OCI-LY7 (cell line): ENCODE results near the gene B3GAT1. TPM values are rescaled to one million over a fixed set of nuclear protein-coding genes. Genes with fewer than 3 reads are reported as not detected.

Experiments
- BruUV-seq: library from RNA; stranded (reverse); fragments of 400-500 nt; replicated peaks from 2 replicates; lab custom pipeline; 2021; lab: Mats Ljungman, UMichigan
- CTCF ChIA-PET: fragments of 300-600 bp; sonication (Branson Sonifier 250); formaldehyde crosslinking; loops from one replicate; lab custom pipeline; 2022; ENCODE audit warnings: antibody characterized with exemption; ENCODE audit not compliant: unreplicated experiment; lab: Charles Lee
- POLR2A ChIA-PET: fragments of 300-600 bp; sonication (Branson Sonifier 250); formaldehyde crosslinking; loops from one replicate; lab custom pipeline; 2022; ENCODE audit warnings: antibody characterized with exemption; lab: Charles Lee
- DNase-seq: peaks from one replicate; pipeline ENCODE4 v3.0.0-alpha.2; 2015; ENCODE audit warnings: low spot score
- H2AFZ ChIP-seq: fragments of 200-600 bp; sonication (generic), shearing (Covaris generic); 2 replicates; pipeline ENCODE4 v1.6.1; 2014; ENCODE audit warnings: mild to moderate bottlenecking, antibody characterized with exemption, low read length, moderate library complexity
- H3K27ac ChIP-seq: fragments of 200-600 bp; sonication (generic); 2 replicates; pipeline ENCODE4 v1.5.1; 2014; ENCODE audit warnings: mixed run types, low read depth, mild to moderate bottlenecking, moderate library complexity, low read length, inconsistent platforms; ENCODE audit not compliant: poor library complexity, severe bottlenecking
- H3K36me3 ChIP-seq: fragments of 200-600 bp; sonication (generic); 2 replicates; pipeline ENCODE4 v1.6.1; 2014; ENCODE audit warnings: mild to moderate bottlenecking, antibody characterized with exemption, low read length, moderate library complexity, mixed read lengths; ENCODE audit not compliant: insufficient read depth
- H3K4me1 ChIP-seq: fragments of 200-600 bp; sonication (generic); 2 replicates; pipeline ENCODE4 v1.5.1; 2014; ENCODE audit warnings: mild to moderate bottlenecking, low read length; ENCODE audit not compliant: insufficient read depth, poor library complexity, severe bottlenecking
- H3K4me2 ChIP-seq: fragments of 200-600 bp; sonication (generic); 2 replicates; pipeline ENCODE4 v1.6.1; 2014; ENCODE audit warnings: mild to moderate bottlenecking, low read length
- H3K4me3 ChIP-seq: fragments of 200-600 bp; sonication (generic); 2 replicates; pipeline ENCODE4 v1.5.1; 2014; ENCODE audit warnings: mild to moderate bottlenecking, low read depth, low read length; ENCODE audit not compliant: poor library complexity, severe bottlenecking
- H3K79me2 ChIP-seq: fragments of 200-600 bp; sonication (generic); 2 replicates; pipeline ENCODE4 v1.6.1; 2016; ENCODE audit warnings: low read depth, mild to moderate bottlenecking, low read length, moderate library complexity, mixed read lengths; ENCODE audit not compliant: insufficient read depth
- H3K9me2 ChIP-seq: fragments of 200-600 bp; sonication (generic); 2 replicates; pipeline ENCODE4 v1.6.1; 2016; ENCODE audit warnings: mild to moderate bottlenecking, low read length, mixed read lengths; ENCODE audit not compliant: insufficient read depth
- H3K9me3 ChIP-seq: fragments of 200-600 bp; sonication (generic); 2 replicates; pipeline ENCODE4 v1.6.1; 2014; ENCODE audit warnings: mild to moderate bottlenecking, mixed run types, low read length, mixed read lengths
- H4K20me1 ChIP-seq: fragments of 200-600 bp; sonication (generic); 2 replicates; pipeline ENCODE4 v1.6.1; 2014; ENCODE audit warnings: mild to moderate bottlenecking, antibody characterized with exemption, low read length, moderate library complexity, mixed read lengths; ENCODE audit not compliant: insufficient read depth
- EZH2phosphoT487 ChIP-seq: fragments of 200-600 bp; sonication (generic); IDR thresholded peaks from 2 replicates; pipeline ENCODE4 v1.6.1; 2018; ENCODE audit warnings: low read depth, borderline replicate concordance, mild to moderate bottlenecking, mixed run types, antibody characterized with exemption, low read length, moderate library complexity, mixed read lengths
- intact Hi-C: fragments of 100-400 bp; cut with micrococcal nuclease; formaldehyde crosslinking; loops from one replicate; pipeline ENCODE4 v1.10.0; 2022; ENCODE audit not compliant: unreplicated experiment
- total RNA-seq, 2 experiments: library from RNA; depleted of rRNA in 1 of 2; stranded (reverse); fragments of >200 nt in 1 of 2; shearing (Covaris generic) in 1 of 2; gene quantifications; 2 replicates each; pipeline ENCODE4 v1.2.3, GENCODE V29; 2014 to 2022
- TF ChIP-seq, protein P1 (sequence below): fragments of 200-600 bp; sonication (generic); conservative IDR thresholded peaks from 2 replicates; pipeline ENCODE4 v1.5.1; 2014; ENCODE audit warnings: mild to moderate bottlenecking, antibody characterized with exemption, low read length, moderate library complexity, mixed read lengths

The B3GAT1 gene
- total RNA-seq, 2 experiments from 2014 or later, result not detected

DNA sequence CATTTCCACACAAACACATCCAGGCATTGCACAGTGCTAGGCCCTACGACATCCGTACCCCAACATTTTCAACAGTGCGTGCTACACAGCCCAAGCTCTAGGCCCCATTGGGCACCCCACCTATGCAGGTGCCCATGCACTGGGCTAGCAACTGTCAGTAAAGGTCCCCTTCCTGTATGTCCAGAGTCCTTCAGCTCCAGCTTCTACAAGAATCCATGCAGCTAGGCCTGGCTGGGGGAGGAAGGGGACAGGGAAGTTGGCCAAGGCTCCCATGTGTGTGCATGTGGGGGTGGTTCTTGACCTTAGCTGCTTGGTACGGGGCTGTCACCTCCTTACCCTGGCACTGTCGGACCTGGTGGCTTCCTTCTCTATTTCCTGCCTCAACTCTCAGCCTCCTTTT lies 1.3 kb downstream of the B3GAT1 start:
- Histone ChIP-seq H3K79me2 (no peaks in the 10 kb centered on the region), H3K4me1 (no peaks in the 10 kb centered on the region), H3K4me2 (no peak overlapping the region), H4K20me1 (no peaks in the 10 kb centered on the region), H3K4me3 (no peak overlapping the region), H3K36me3 (no peaks in the 10 kb centered on the region), H3K9me3 (no peaks in the 10 kb centered on the region), H2AFZ (no peak overlapping the region), H3K9me2 (no peaks in the 10 kb centered on the region), H3K27ac (no peak overlapping the region)
- BruUV-seq, result no TSS peak
- no peak for DNase-seq
- POLR2A ChIA-PET, result interaction anchor here (0.6 kb wide), 1 partner anchor 236 kb away, joined by 3 read pairs; no protein-coding TSS in a partner anchor
- TF ChIP-seq EZH2phosphoT487, result no peak
- TF ChIP-seq, protein P1, sequence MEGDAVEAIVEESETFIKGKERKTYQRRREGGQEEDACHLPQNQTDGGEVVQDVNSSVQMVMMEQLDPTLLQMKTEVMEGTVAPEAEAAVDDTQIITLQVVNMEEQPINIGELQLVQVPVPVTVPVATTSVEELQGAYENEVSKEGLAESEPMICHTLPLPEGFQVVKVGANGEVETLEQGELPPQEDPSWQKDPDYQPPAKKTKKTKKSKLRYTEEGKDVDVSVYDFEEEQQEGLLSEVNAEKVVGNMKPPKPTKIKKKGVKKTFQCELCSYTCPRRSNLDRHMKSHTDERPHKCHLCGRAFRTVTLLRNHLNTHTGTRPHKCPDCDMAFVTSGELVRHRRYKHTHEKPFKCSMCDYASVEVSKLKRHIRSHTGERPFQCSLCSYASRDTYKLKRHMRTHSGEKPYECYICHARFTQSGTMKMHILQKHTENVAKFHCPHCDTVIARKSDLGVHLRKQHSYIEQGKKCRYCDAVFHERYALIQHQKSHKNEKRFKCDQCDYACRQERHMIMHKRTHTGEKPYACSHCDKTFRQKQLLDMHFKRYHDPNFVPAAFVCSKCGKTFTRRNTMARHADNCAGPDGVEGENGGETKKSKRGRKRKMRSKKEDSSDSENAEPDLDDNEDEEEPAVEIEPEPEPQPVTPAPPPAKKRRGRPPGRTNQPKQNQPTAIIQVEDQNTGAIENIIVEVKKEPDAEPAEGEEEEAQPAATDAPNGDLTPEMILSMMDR, result no peak
- intact Hi-C loops, result no loop called here
- CTCF ChIA-PET, result no interaction called here

DNA sequence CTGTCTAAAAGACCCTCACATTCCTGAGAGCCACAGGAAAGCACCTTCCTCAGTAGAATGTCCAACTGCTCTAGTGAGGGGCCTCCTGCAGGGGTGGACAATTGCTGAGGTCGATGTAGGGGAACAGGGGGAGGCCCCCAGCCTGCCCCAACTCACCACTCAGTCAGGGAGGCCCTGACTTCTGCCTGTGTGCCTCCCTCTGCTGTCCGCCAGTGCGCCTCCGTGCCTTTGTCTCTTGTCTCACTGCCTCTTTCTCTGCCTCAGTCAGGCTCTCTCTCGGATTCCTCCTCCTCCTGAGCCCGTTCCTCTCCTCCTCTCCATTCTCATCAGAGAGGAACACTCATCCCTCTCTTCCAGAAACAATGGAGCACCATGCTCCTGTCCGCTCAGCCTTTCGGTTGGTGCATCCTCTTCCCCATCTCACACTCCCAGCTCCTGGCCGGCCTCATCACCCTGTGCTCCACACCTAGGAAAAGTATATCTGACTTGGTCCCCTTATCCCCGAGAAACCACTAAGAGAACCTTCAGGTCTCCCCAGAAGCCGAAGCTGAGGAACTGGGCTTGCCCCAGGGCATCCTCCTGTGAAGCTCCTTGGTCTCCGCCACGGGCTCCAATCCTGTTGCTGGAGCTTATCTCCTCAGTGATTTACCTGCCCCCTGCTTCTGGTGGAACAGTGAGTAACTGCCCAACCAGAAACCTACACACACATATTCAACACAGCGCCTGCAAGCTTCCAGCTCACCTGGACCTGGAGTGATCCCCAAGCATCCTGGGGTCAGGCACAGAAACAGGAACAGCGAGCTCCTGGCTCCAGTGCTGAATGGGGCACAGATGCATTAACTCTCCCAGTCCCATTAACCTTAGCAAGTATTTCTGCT lies 2.3 kb downstream of the B3GAT1 start:
- TF ChIP-seq, protein P1, result no peak
- TF ChIP-seq EZH2phosphoT487, result no peak
- ChIA-PET CTCF (no interaction called here), POLR2A (interaction anchor here (0.6 kb wide), 1 partner anchor 1754 kb away, joined by 4 read pairs; no protein-coding TSS in a partner anchor)
- no TSS peak for BruUV-seq
- H3K4me2 ChIP-seq, result no peak overlapping the region
- no peaks in the 10 kb centered on the region for H3K36me3 ChIP-seq
- H3K9me3 ChIP-seq, result no peaks in the 10 kb centered on the region
- DNase-seq, result no peak
- no peak overlapping the region for H3K27ac ChIP-seq
- no peaks in the 10 kb centered on the region for H3K79me2 ChIP-seq
- no peaks in the 10 kb centered on the region for H4K20me1 ChIP-seq
- no peak overlapping the region for H3K4me3 ChIP-seq
- H3K4me1 ChIP-seq, result no peaks in the 10 kb centered on the region
- intact Hi-C loops, result no loop called here
- no peak overlapping the region for H2AFZ ChIP-seq
- H3K9me2 ChIP-seq, result no peaks in the 10 kb centered on the region

- no peak overlapping the region for H3K27ac ChIP-seq
- no peaks in the 10 kb centered on the region for H3K79me2 ChIP-seq
- intact Hi-C loops, result no loop called here
- no peak overlapping the region for H3K4me3 ChIP-seq
- H4K20me1 ChIP-seq, result no peaks in the 10 kb centered on the region
- H2AFZ ChIP-seq, result no peak overlapping the region
- no peaks in the 10 kb centered on the region for H3K4me1 ChIP-seq
- no TSS peak for BruUV-seq
- CTCF ChIA-PET, result no interaction called here
- no peak for TF ChIP-seq EZH2phosphoT487
- TF ChIP-seq, protein P1, result no peak
- DNase-seq, result no peak
- H3K36me3 ChIP-seq, result no peaks in the 10 kb centered on the region
- no peaks in the 10 kb centered on the region for H3K9me2 ChIP-seq
- no peaks in the 10 kb centered on the region for H3K9me3 ChIP-seq
- H3K4me2 ChIP-seq, result no peak overlapping the region
- POLR2A ChIA-PET, result no interaction called here
These were observed 4.1 kb downstream of the B3GAT1 start for GRCh38 chr11:134407923-134408322.
